Activated CD8-positive, alpha-beta memory T cell treated with anti-CD3 and anti-CD28 coated beads for 48 hours (primary cell): ENCODE results near the gene CFAP299.
"Not testable (repeated sequence)": the region's sequence is repeated elsewhere in the genome, so short reads cannot be mapped to it uniquely, and the experiment has no call there.

Experiments used
- DNase-seq, 3 experiments: peaks; one replicate each; pipeline ENCODE4 v3.0.0-alpha.2; 2020; ENCODE audit warnings: low read depth in 2 of 3, low spot score in 2 of 3

CFAP299 gene

DNA sequence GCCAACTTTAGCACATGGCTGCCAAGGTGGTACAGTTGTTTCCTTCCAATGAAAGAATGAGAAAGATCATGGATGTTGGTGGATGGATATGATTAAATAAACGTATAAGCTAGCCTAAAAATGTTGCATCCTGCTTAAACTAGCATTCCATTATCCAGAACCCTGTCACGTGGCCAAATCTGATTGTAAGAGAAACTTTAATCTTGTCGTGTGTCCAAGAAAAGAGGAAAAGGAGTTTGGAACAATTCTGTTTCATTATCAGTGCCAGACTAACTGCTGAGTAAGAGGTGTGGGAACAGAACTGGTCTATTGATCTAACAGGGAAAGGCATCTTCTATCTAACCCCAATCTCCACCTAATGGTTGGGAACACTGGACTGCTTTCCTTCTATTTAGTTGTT is 369.8 kb downstream of the CFAP299 start:
- DNase-seq: no peak

DNA sequence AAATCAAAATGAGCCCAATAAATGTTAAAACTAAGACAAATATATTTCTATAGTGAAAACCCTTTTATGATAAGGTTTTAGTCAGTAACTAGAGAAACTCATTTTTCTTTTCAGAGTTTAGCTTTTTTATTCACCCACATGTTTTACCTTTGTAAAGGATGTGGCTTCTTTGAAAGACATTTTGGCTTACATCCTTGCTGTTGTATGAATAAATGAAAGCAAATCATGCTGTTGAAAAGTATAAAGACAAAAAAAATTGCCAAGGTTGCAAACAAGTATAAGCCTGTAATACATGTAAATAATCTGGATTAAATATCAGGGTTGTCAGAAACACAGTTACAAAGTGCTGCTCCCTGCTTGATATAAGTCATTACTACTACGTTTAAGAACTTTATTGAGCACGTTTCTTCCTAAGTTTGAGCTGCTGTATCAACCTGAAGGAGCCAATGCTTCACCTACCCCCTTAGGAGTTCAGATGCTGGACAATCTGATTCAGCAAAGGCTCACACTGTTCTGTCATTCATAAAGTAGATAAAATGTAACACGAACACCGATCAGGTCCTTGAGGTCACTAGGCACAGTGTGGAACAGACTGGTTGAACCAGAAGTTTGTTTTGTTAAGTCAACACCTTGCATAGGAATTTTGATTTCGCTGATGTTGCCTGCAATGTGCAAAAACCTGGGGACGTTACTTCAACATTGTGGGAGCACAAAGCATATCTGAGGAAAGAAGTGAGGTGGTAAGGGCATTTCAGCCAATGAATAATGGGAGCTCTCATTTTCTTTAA is 373.7 kb downstream of the CFAP299 start:
- no peak for DNase-seq

DNA sequence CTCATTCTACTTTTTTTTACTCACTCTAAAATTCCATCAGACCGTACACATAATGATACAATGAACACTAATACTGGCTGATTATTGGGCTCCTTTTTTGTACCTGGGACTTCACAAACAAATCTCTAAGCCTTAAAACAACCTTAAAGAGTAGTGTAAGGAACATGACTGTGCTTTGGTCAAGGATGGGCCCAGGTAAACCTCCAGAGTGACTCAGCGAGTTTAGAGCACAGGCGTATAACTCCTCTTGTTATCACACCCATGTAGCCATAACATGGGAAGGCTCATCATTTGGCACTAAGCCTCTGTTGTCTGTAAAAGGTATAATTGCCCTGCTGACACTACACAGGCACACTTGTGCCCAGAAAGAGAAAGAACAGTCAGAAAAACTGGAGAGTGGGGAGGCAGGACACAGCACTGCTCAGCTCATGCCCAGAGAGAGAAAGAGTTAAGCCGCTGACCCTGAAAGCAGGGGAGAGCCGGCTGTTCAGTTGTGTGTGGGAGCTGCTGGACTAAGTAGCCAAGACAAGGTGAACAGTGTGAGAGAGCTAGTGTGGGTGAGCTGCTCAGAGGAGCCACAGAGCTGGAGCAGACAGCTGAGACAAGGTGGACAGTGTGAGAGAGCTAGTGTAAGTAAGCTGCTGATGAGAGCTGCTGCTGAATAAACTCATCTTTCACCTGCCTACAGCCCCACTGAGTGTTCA is 375.4 kb downstream of the CFAP299 start:
- DNase-seq: no peak

DNA sequence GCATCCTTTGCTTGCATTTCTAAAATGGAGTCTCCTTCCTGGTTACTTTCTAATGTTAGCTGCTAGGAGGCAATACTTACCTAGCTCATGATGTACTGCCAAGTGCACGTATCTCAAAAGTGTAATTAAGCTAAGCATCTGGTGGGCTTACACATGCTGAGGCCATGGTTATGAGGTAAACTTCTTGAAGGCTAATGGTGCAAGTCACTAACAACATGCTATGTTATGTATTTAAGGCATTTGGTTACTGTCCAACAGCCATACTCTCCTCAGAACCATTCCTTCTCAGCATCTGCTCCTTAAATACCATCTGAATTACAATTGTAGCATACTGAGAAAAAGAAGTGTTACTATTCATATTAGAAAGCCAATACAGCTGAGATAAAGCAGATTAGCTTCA is 376.4 kb downstream of the CFAP299 start:
- no peak for DNase-seq

DNA sequence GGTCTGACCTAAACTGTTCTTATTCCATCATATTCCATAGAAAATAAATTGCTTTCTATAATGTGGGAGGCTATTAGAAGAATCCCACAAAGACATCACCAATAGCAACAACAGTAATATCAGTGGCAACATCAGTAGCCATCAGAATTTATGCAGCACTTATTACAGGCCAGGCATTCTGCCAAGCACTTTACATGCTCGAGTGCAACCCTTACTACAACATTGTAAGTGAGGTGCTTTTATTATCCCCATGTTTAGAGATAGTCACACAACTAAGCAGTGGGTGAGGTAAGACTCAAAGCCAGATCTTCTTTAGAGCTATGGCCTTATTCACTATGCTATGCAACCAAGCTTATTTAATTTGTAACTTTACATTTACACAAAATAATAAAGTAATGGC is 377.9 kb downstream of the CFAP299 start:
- DNase-seq: no peak

DNA sequence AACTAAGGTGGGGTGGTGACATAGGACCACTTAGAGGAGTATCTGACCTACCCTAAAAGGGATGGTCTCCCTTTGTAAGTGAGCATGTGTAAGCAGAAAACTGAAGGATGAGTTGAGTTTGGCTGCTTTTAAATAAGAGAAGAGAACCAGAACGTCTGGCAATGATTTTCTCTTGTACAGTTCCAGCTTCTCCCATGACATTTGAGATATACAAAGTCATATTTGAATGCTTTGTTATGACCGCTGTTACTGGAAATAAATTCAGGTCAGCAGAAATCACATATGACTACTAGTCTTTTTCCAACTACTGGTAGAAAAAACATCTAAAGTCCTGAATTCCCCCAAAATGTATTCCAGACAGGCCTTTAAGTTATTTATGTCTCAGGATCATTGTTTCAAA is 381.7 kb downstream of the CFAP299 start:
- no peak for DNase-seq

DNA sequence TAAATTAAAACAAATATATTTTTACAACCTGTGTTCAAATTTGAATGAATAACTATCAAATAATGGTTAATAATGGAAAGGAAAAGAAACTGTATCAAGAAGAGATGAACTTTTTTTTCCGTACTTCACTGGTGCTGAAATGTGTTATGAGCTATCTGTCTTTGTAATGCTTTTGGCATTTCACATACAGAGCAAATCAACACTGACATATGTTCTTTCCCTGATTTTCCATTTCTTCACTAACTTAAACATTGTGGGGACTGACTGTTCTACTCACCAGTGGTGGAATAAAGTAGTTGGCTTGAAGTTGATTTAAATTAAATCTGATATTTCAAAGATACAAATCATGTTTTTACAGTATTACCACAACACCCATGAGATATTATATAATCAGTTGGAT is 390.9 kb downstream of the CFAP299 start:
- no peak for DNase-seq

DNA sequence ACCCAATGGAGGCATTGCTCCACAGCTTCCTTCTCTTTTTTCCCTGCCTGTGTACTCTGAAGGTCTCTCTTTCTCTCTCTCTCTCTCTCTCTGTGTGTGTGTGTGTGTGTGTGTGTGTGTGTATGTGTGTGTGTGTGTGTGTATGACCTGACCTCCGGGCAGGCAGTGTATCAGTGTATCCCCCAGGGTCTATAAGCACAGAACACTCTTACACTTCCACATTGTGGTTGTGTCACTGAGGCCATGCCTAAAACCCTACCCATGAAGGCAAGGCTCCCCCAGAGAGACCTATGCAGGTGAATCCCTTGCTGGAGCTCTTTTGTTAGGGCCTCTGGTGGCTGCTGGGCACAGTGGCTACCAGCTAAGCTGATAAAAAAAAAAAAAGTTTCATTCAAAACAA is 394.6 kb downstream of the CFAP299 start:
- DNase-seq: no peak

DNA sequence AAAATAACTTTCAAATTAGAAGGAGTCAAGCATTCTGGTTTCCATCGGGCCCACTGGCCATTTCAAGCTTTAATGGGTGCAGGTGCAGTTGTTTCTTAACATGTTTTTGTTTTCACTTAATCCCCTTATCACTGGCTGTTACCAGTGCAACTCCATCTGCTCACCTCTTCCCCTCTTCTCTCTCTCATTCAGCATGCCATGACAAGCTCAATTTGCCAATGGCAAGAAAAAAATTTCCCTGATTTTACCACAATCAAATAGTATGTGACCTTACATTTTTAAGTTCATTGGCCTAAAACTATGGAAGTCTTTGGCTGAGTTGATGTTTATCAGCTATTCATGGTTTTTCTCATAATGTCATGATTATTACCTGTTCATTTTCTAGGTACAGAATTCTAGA is 395.9 kb downstream of the CFAP299 start:
- DNase-seq: no peak

DNA sequence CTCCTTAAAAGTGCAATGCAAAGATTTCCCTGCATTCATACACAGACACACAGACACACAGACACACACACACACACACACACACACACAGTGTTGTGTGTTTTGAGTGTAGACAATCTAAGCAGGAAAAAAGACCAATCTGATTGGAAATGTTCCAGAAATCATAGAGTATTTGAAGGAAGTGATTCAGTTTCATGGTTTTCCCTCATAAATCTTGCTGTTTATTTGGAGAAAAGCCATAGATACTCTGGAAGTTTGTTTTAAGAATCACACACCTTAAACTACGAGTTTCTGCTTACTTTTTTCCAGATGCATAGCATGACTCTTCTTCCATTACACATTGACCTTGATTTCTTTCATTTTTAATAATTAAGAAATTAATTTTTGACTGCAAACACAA is 396.5 kb downstream of the CFAP299 start:
- DNase-seq: no peak

DNA sequence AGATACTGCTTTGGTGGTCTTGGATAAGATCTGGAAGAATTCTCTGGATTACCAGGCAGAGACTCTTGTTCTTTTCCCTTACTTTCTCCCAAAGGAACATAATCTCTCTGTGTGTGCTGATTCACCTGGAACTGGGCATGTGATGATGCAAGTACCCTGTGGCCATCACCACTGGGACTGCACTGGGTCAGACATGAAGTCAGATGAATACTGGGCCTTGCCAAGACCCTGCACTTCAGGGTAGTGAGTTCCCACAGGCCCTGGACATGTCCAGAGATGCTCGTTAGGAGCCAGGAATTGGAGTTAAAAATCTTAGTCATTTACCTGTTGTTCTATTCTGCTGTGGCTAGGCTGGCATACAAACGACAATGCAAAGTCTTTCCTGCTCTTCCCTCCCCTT is 404.8 kb downstream of the CFAP299 start:
- no peak for DNase-seq

DNA sequence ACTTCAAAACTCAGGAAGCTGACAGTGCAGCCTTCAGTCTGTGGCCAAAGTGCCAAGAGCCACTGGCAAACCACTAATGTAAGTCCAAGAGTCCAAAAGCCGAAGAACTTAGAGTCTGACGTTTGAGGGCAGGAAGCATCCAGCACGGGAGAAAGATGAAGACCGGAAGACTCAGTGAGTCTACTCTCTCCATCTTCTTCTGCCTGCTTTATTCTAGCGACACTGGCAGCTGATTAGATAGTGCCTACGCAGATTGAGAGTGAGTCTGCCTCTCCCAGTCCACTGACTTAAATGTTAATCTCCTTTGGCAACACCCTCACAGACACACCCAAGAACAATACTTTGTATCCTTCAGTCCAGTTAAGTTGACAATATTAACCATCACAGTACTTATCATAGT is 414.0 kb downstream of the CFAP299 start:
- DNase-seq: not testable (repeated sequence)

DNA sequence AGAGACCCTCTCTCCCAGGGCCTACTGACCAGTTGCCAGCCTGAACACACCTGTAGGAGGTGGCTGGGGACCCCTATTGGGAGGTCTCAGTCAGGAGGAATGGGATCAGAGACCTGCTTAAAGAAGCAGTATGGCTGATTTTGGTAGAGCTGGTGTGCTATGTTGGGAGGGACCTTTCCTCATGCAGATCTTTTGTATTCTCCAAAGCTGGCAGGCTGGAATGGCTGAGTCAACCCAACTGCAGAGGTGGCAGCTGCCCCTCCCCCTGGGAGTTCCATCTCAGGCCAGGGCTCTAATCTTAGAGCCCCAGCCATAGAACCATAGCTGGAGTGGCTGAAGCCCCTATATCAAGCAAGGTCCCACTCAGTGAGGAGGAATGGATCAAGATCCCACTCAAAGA is 415.7 kb downstream of the CFAP299 start:
- no peak for DNase-seq

DNA sequence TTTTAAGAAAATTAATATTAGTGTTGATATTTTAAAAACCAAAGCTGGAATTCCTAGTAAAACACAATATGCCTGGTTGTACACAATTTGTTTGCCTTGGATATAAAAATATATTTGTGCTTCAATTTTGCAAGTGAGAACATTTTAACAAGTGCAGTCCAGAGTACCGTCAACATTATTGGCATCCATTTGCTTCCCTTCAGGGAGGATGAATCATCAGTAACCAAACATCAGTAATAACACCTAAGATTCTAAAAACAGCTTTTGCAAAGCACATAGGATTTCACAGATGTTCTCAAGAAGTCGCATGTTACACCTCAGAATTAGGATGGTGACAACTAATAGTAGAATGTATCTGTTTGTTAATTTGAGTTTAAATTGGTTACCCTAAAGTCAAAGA is 432.4 kb downstream of the CFAP299 start:
- DNase-seq: no peak

DNA sequence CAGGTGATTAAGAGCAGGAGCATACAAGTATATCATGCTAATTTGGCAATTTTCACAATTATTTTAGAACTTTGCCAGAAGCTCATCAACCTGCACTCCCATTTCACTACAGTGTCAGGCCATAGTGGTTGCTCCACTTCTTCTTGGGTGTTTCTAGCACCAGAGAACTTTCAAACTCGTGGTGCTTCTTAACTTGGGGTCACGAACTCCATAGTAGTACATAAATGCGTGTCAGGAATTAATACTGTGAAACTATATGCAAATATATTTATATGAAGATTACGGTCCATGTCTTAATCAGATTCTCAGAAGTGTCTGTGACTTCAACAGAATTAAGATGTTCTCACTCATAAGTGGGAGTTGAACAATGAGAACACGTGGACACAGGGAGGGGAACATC is 440.6 kb downstream of the CFAP299 start:
- DNase-seq: no peak

DNA sequence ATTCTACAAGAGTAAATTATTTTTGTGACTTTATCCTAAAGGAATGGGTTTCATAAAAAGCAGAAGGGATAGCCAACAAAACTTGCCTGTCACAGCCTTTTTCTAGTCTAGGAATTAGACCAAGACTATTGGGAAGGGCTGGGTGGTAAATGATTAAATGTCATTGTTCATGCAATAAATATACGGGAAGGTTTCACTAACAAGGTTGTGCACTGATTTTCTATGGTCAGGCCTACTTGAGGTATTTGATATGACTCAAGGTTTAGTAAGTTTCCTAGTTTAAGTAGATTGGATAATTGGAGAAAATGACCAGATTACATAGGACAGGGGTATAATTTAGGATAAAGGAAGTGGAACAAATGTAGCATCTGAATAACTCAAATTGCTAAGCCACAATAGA is 445.9 kb downstream of the CFAP299 start:
- no peak for DNase-seq

DNA sequence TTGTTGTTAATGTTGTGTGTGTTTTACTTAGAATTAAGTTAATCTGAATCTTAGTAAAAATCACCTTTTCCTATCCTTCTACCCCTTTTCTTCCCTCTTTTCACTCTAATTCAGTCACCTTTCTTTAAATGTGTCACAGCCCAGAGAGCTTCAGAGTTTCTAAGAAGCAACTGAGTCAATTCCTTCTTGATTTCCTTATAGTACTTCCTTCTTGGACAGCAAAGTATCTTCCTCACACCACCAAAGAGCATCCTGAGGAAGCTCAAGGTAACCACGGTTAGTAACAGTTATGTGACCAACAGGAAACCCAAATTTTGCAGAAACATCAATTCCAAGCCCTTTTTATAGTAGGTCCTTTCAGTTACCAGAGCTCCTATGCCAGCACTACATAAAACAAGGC is 451.8 kb downstream of the CFAP299 start:
- DNase-seq: no peak

DNA sequence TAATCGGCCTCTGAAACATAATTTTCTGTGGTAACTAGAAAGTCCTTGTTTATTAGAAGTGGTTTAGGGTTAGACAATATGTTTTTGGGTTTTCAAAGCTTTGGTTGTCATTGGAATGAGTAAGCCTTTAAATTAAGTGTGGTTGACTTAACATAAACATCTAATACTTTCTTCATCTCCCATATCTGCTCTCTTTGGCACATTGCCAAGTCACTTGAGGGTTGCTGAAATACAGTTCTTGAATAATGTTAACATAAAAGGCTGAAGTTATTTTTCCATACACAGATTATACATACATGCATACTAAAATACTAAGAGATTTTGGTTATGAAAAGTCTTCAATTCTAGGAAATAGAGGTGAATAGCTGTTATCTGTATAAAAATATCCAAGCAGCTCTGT is 453.3 kb downstream of the CFAP299 start:
- DNase-seq: no peak

DNA sequence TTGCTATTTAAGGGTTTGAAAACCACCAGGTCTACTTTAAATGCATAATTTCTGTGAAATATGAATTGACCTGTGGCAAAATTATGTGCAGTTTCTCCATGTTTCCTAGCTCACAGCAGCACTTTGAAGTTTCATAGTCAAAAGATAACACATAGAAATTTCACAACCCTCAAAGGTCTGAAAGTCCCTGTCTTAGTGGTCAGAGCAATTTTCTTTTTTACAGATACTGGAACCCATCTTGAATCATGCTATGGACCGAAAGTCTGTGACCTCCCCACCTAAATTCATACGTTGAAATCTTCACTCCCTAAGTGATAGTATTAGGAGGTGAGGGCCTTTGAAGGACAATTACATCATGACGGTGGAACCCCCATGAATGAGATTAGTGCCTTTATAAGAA is 454.6 kb downstream of the CFAP299 start:
- no peak for DNase-seq

DNA sequence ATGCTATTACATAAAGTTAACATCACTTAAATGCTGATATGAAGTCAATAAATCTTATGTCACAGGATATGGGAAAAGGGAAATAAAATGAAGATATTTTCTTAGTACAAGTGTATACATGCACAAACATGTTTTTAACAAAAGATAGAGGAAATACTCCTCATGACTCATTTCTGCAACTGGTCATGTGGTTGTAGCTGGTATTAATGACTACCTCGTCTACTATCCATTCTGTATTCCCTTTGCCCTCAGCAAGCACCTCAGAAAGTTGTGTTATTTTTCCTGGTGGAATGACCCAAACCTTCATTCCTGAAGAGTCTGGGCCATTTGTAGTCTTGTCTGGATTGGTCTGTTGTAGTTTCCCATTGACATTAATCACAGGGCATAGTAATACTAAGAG is 458.1 kb downstream of the CFAP299 start:
- DNase-seq: not testable (repeated sequence)

DNA sequence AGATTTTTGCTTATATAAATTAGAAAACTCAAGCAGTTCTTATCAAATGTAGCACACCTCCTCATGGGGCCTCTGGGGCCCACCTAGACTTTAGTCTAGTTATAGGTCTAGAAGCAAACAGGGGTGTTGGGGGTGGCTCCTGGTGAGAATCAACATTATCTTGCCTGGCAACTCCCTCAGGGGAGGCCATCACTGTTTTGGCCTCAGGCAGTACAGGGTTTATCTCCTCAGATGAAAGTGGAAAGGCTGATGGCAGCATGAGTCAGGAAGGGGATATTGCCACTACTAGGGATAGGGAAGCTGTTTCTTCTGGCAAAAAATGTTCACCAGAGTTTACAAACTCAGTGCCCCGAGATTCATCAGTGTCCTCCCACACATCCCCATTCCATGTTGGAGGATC is 462.6 kb downstream of the CFAP299 start:
- DNase-seq: no peak

DNA sequence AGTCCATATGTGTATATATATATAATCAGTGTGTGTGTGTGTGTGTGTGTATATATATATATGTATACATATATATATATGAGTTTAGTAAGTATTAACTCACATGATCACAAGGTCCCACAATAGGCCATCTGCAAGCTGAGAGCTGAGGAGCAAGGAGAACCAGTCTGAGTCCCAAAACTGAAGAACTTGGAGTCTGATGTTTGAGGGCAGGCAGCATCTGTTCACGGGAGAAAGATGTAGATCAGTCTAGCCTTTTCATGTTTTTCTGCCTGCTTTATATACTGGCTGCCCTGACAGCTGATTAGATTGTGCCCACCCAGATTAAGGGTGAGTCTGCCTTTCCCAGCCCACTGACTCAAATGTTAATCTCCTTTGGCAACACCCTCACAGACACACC is 465.2 kb downstream of the CFAP299 start:
- DNase-seq: not testable (repeated sequence)

DNA sequence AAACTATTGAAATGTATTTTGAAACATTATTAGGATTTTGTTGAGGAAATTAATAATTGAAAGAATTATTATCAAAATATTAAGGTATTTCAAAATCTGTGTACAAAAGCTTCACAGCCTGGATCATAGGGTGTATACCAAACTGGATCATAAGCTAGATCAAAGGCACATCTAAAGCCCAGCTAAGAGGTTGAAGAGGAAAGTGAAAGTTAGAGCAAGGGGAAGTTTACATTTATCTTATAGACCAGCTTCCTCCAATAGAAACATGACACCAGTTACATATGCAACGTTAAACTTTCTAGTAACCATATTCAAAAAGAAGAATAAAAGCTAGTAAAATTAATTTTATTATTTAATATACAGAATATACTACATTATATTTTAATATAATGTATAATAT is 467.8 kb downstream of the CFAP299 start:
- no peak for DNase-seq
